Mesenchymal stem cell (in vitro differentiated cells and primary cell): ENCODE results near the gene HEATR5A.

Experiments
- DNase-seq: peaks from one replicate; pipeline ENCODE4 v3.0.0-alpha.2; 2013
- H2AFZ ChIP-seq: one replicate; pipeline ENCODE4 v1.6.1; 2013; ENCODE audit warnings: low read depth, mild to moderate bottlenecking, control low read depth, inconsistent platforms, low read length, moderate library complexity
- H2AK5ac ChIP-seq: 2 replicates; pipeline ENCODE4 v1.6.1; 2013; ENCODE audit warnings: low read length, moderate library complexity, mild to moderate bottlenecking, inconsistent platforms; ENCODE audit not compliant: severe bottlenecking
- H2BK120ac ChIP-seq: one replicate; pipeline ENCODE4 v1.6.1; 2013; ENCODE audit warnings: low read depth, mild to moderate bottlenecking, inconsistent platforms, low read length, moderate library complexity
- H2BK12ac ChIP-seq, 2 experiments: one replicate each; pipeline ENCODE4 v1.6.1; 2013; ENCODE audit warnings: inconsistent platforms in 2 of 2, low read length in 2 of 2, mild to moderate bottlenecking in 2 of 2, moderate library complexity in 2 of 2, control low read depth in 1 of 2
- H2BK15ac ChIP-seq: one replicate; pipeline ENCODE4 v1.6.1; 2013; ENCODE audit warnings: mild to moderate bottlenecking, low read depth, inconsistent platforms; ENCODE audit not compliant: poor library complexity, severe bottlenecking
- H2BK5ac ChIP-seq: 2 replicates; pipeline ENCODE4 v1.6.1; 2013; ENCODE audit warnings: low read depth, mild to moderate bottlenecking, low read length, control low read depth, inconsistent platforms; ENCODE audit not compliant: poor library complexity, severe bottlenecking
- H3K14ac ChIP-seq, 2 experiments: one replicate each; pipeline ENCODE4 v1.6.1; 2013; ENCODE audit warnings: inconsistent platforms in 2 of 2, low read length in 2 of 2, control low read depth in 1 of 2, mild to moderate bottlenecking in 1 of 2, moderate library complexity in 1 of 2
- H3K18ac ChIP-seq, 2 experiments: one replicate each; pipeline ENCODE4 v1.6.1; 2013; ENCODE audit warnings: inconsistent platforms in 2 of 2, low read length in 2 of 2, control low read depth in 1 of 2, low read depth in 1 of 2, mild to moderate bottlenecking in 1 of 2
- H3K23ac ChIP-seq, 2 experiments: one replicate each; pipeline ENCODE4 v1.6.1; 2013; ENCODE audit warnings: inconsistent platforms in 2 of 2, low read length in 2 of 2, mild to moderate bottlenecking in 2 of 2, moderate library complexity in 2 of 2, control low read depth in 1 of 2
- H3K27ac ChIP-seq: 2 replicates; pipeline ENCODE4 v1.5.1; 2013; ENCODE audit warnings: mild to moderate bottlenecking, moderate library complexity, low read length, control low read depth, inconsistent platforms; ENCODE audit not compliant: poor library complexity, severe bottlenecking
- H3K27me3 ChIP-seq, 2 experiments: 2 replicates each; pipeline versions ENCODE4 v1.6.1 to v1.7.0; 2013; ENCODE audit warnings: low read length in 2 of 2, mild to moderate bottlenecking in 2 of 2, moderate library complexity in 2 of 2, control low read depth in 1 of 2, inconsistent platforms in 1 of 2; ENCODE audit not compliant: control insufficient read depth in 1 of 2, insufficient read depth in 1 of 2
- H3K36me3 ChIP-seq, 2 experiments: 2 replicates each; pipeline versions ENCODE4 v1.6.1 to v1.7.0; 2013; ENCODE audit warnings: low read length in 2 of 2, control low read depth in 1 of 2, inconsistent platforms in 1 of 2, low read depth in 1 of 2, mild to moderate bottlenecking in 1 of 2; ENCODE audit not compliant: insufficient read depth in 2 of 2, control insufficient read depth in 1 of 2
- H3K4ac ChIP-seq, 2 experiments: one replicate each; pipeline ENCODE4 v1.6.1; 2013; ENCODE audit warnings: inconsistent platforms in 2 of 2, low read length in 2 of 2, mild to moderate bottlenecking in 2 of 2, moderate library complexity in 2 of 2, control low read depth in 1 of 2, low read depth in 1 of 2
- H3K4me1 ChIP-seq: 2 replicates; pipeline ENCODE4 v1.6.1; 2013; ENCODE audit warnings: low read depth, low read length, control low read depth; ENCODE audit not compliant: control insufficient read depth, insufficient read depth
- H3K4me2 ChIP-seq: 2 replicates; pipeline ENCODE4 v1.6.1; 2013; ENCODE audit warnings: low read length, mild to moderate bottlenecking, inconsistent platforms; ENCODE audit not compliant: poor library complexity, severe bottlenecking
- H3K4me3 ChIP-seq, 2 experiments: 2 replicates each; pipeline versions ENCODE4 v1.5.1 to v1.7.0; 2013; ENCODE audit warnings: low read length in 2 of 2, mild to moderate bottlenecking in 2 of 2, control low read depth in 1 of 2, low read depth in 1 of 2; ENCODE audit not compliant: insufficient read depth in 1 of 2
- H3K79me1 ChIP-seq: replicated peaks from 2 replicates; pipeline ENCODE4 v1.6.1; 2013; ENCODE audit warnings: mild to moderate bottlenecking, control low read depth, low read length, inconsistent platforms; ENCODE audit not compliant: poor library complexity, severe bottlenecking
- H3K9ac ChIP-seq: 2 replicates; pipeline ENCODE4 v1.7.0; 2013; ENCODE audit warnings: mild to moderate bottlenecking, low read length, moderate library complexity
- H3K9me3 ChIP-seq: 2 replicates; pipeline ENCODE4 v1.7.0; 2013; ENCODE audit warnings: mild to moderate bottlenecking, low read length; ENCODE audit not compliant: control insufficient read depth
- H4K8ac ChIP-seq: one replicate; pipeline ENCODE4 v1.6.1; 2013; ENCODE audit warnings: inconsistent platforms, mild to moderate bottlenecking, low read length, moderate library complexity
- H4K91ac ChIP-seq: one replicate; pipeline ENCODE4 v1.6.1; 2013; ENCODE audit warnings: mild to moderate bottlenecking, low read length, inconsistent platforms
- WGBS: methylation state at CpG from one replicate; pipeline ENCODE4 v1.1.7; 2013; ENCODE audit warnings: mixed read lengths; 5-methylcytosine and 5-hydroxymethylcytosine counted together

Gene HEATR5A

DNA sequence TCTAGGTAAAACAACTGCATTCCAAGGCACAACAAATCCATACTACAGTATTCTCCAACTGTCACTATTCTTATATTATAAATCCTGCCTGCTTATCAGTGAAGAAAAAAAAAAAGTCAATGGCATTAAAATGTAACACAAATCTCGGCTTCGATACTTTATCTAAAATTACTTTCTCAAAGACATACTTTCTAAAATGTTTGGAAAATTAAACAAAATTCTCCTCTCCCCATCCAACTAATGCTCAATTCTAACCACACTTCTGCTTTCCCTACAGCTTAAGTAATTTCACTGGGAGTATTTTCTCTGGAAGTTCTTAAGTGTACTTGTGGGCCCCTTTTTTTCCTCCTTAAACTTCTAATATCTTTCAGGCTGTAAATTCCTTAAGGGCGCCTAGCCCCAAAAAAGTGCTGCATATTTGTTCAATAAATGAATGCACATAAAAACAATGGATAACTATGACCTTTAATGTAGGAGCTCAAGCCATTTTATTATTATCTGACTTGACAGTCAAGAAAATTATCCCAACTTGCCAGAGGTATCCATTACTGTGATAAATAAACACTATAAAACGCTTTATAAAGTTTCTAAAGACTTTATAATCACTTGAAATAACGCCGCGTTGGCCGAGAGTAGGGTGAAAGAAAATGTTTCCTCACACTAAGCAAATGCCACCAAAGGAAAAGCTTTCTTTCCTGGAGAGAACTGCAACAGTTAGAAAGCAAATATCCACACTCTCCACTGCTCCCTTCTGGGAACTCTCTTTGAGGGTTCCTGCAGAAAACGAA, 977 bp downstream of the HEATR5A start:
- Histone ChIP-seq H3K27me3 (no peaks in the 10 kb centered on the region), H3K14ac (no peak overlapping the region), H2BK120ac (no peak overlapping the region), H2BK12ac (no peak overlapping the region), H3K9ac (peak overlapping the region; percentile 100), H3K4me2 (peak overlapping the region; percentile 79), H2AFZ (no peak overlapping the region), H3K18ac (no peak overlapping the region), H2AK5ac (no peak overlapping the region), H3K23ac (no peak overlapping the region), H3K79me1 (peaks cover 7% of the 10 kb centered on the region), H2BK15ac (no peak overlapping the region), H3K4me3 (peak overlapping the region; percentile 97 to 100), H3K4ac (no peak overlapping the region), H3K9me3 (no peaks in the 10 kb centered on the region), H4K8ac (no peak overlapping the region), H2BK5ac (no peak overlapping the region), H4K91ac (no peak overlapping the region), H3K36me3 (no peaks in the 10 kb centered on the region), H3K4me1 (no peaks in the 10 kb centered on the region), H3K27ac (peak overlapping the region; percentile 44)
- DNase-seq = no peak
- WGBS = 24% methylated on average over 8 of the region's 9 CpGs

DNA sequence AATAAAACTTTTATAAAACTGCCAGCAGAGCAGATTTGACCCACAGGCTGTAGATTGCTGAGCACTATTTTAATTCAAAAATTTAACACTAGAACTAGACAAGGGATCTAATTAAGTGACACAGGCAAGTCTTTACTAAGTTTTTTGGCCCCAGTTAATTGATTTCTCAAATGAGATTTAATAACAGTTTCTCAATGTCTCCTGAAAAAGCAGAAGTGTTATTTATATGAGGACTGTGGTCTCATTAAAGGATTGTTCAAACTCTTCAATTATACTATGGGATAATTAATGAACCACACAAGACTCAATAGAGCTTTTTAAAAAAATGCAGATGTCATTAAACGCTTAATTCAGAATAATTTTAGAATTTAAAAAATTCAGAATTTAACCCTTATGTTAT, 1.9 kb downstream of the HEATR5A start:
- no peaks in the 10 kb centered on the region for H3K4me1 ChIP-seq
- H2BK5ac ChIP-seq = no peak overlapping the region
- H3K79me1 ChIP-seq = peaks cover 7% of the 10 kb centered on the region
- no CpG with 5 or more reads among the region's 1 CpG for WGBS
- no peak overlapping the region for H3K27ac ChIP-seq
- no peaks in the 10 kb centered on the region for H3K36me3 ChIP-seq
- H4K8ac ChIP-seq = no peak overlapping the region
- H3K27me3 ChIP-seq = no peaks in the 10 kb centered on the region
- no peak overlapping the region for H3K18ac ChIP-seq
- no peak overlapping the region for H2BK12ac ChIP-seq
- H2BK15ac ChIP-seq = no peak overlapping the region
- H3K23ac ChIP-seq = no peak overlapping the region
- peak overlapping the region in 1 of 2 experiments; percentile 100 for H3K4me3 ChIP-seq
- H3K9me3 ChIP-seq = no peaks in the 10 kb centered on the region
- no peak overlapping the region for H3K4ac ChIP-seq
- no peak for DNase-seq
- H2AK5ac ChIP-seq = no peak overlapping the region
- H3K14ac ChIP-seq = no peak overlapping the region
- peak overlapping the region; percentile 100 for H3K9ac ChIP-seq
- H4K91ac ChIP-seq = no peak overlapping the region
- H2BK120ac ChIP-seq = no peak overlapping the region
- no peak overlapping the region for H3K4me2 ChIP-seq
- no peak overlapping the region for H2AFZ ChIP-seq

DNA sequence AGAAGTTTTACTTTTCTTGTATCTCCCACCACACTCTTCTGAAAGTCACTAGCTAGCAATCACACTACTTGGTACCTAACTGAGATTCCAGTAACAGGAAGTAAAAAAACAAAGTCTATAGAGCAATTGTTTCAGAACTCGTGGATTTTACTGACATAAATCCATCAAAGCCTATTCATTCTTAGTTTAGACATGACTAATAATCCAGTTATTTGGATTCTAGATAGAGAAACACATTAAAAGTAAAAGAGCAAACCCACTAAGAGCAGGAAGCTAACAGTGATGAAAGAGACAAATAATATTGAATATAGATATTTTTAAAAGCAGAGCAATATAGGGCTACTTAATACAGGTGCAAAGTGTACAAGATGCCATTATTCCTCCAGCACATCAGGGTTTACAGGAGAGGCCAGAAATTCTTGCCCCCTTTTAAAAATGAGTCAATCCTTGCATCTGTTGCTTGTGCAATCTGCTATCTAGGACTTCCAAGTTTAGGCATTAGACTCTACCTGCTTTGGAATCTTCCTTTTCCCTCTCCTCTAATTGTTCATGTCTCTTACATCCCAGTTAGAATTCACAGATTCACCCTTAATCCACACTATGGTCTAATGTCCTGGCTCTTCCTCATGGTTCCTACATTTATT, 6.0 kb downstream of the HEATR5A start:
- no peak overlapping the region for H3K23ac ChIP-seq
- no peak overlapping the region for H4K8ac ChIP-seq
- H4K91ac ChIP-seq = no peak overlapping the region
- H3K18ac ChIP-seq = no peak overlapping the region
- no peaks in the 10 kb centered on the region for H3K27me3 ChIP-seq
- H3K4me3 ChIP-seq = no peak overlapping the region
- H3K9me3 ChIP-seq = no peaks in the 10 kb centered on the region
- peaks cover 15% of the 10 kb centered on the region for H3K79me1 ChIP-seq
- H3K36me3 ChIP-seq = no peaks in the 10 kb centered on the region
- H2AK5ac ChIP-seq = no peak overlapping the region
- no peak overlapping the region for H3K9ac ChIP-seq
- no peak overlapping the region for H3K4me2 ChIP-seq
- no CpG with 5 or more reads among the region's 1 CpG for WGBS
- no peak overlapping the region for H2BK12ac ChIP-seq
- no peak overlapping the region for H2BK120ac ChIP-seq
- H2BK15ac ChIP-seq = no peak overlapping the region
- no peak overlapping the region for H2AFZ ChIP-seq
- H3K27ac ChIP-seq = no peak overlapping the region
- H3K14ac ChIP-seq = no peak overlapping the region
- no peak overlapping the region for H3K4ac ChIP-seq
- peak; percentile 19 for DNase-seq
- no peak overlapping the region for H2BK5ac ChIP-seq
- no peaks in the 10 kb centered on the region for H3K4me1 ChIP-seq

DNA sequence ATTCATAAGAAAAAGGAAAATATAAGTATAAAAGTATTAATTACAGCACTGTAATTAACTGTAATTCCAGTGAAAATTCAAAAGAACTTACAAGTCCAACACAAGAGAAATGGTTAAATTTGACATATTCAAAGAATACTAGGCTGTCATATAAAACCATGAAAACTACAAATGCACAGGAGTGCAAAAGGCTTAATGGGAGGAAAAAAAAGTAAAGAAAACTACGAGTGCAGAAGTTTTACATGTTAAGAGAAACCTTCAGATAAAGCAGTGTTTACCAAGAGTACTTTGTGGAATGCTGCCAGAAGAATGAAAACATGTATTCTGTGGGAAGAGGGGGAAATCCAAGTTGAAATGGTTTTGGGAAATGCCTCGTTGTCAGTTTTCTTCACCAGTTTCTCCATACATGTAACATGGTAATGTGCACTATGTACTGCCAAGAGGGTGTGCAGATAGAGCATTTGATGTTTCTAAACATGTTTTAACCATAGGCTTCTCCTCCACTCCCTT, 9.1 kb downstream of the HEATR5A start:
- Histone ChIP-seq H3K14ac (no peak overlapping the region), H3K4ac (no peak overlapping the region), H2AFZ (no peak overlapping the region), H4K8ac (no peak overlapping the region), H2BK12ac (no peak overlapping the region), H3K27me3 (no peaks in the 10 kb centered on the region), H3K9ac (peak overlapping the region; percentile 21), H3K27ac (no peak overlapping the region), H2BK120ac (no peak overlapping the region), H3K4me1 (no peaks in the 10 kb centered on the region), H3K4me3 (no peak overlapping the region), H3K36me3 (peaks cover 0 to 3% of the 10 kb centered on the region in 2 experiments), H2AK5ac (no peak overlapping the region), H2BK5ac (no peak overlapping the region), H3K23ac (no peak overlapping the region), H3K9me3 (no peaks in the 10 kb centered on the region), H3K79me1 (peaks cover 14% of the 10 kb centered on the region), H3K4me2 (no peak overlapping the region), H3K18ac (no peak overlapping the region), H2BK15ac (no peak overlapping the region), H4K91ac (no peak overlapping the region)
- WGBS = 51% methylated on average over 2 of the region's 2 CpGs
- peak; percentile 55 for DNase-seq
